ENCODE results near the gene CLDN8. TPM values are rescaled to one million over a fixed set of nuclear protein-coding genes. Genes with fewer than 3 reads are reported as not detected.

CLDN8 gene
- total RNA-seq, 1 donor from 2014 or later: not detected

GRCh38 chr21:30227633-30228404 is 11.9 kb upstream of the CLDN8 start:
- Mint-ChIP-seq H3K27ac (ENCODE audit: unreplicated experiment) (peak overlapping the region; percentile 76), H3K27me3 (ENCODE audit: unreplicated experiment) (no peaks in the 10 kb centered on the region), H3K4me3 (ENCODE audit: unreplicated experiment) (peak overlapping the region; percentile 23), H3K9me3 (ENCODE audit: unreplicated experiment) (peaks cover 12% of the 10 kb centered on the region), H3K4me1 (ENCODE audit: unreplicated experiment) (peaks cover 38% of the 10 kb centered on the region), H3K36me3 (ENCODE audit: unreplicated experiment) (no peaks in the 10 kb centered on the region)
- no peak for DNase-seq (ENCODE audit: extremely low spot score, unreplicated experiment)
- TF ChIP-seq CTCF (IDR thresholded peaks at IDR 0.05): no peak

GRCh38 chr21:30227128-30227527 is 11.2 kb upstream of the CLDN8 start:
- Mint-ChIP-seq H3K4me3 (ENCODE audit: unreplicated experiment) (peak overlapping the region; percentile 23), H3K27me3 (ENCODE audit: unreplicated experiment) (no peaks in the 10 kb centered on the region), H3K4me1 (ENCODE audit: unreplicated experiment) (peaks cover 36% of the 10 kb centered on the region), H3K9me3 (ENCODE audit: unreplicated experiment) (peaks cover 11% of the 10 kb centered on the region), H3K27ac (ENCODE audit: unreplicated experiment) (peak overlapping the region; percentile 76), H3K36me3 (ENCODE audit: unreplicated experiment) (no peaks in the 10 kb centered on the region)
- no peak for TF ChIP-seq CTCF (IDR thresholded peaks at IDR 0.05)
- DNase-seq (ENCODE audit: extremely low spot score, unreplicated experiment): no peak

- H3K27ac Mint-ChIP-seq (ENCODE audit: unreplicated experiment): no peak overlapping the region
- no peaks in the 10 kb centered on the region for H3K36me3 Mint-ChIP-seq (ENCODE audit: unreplicated experiment)
- no peaks in the 10 kb centered on the region for H3K9me3 Mint-ChIP-seq (ENCODE audit: unreplicated experiment)
- H3K27me3 Mint-ChIP-seq (ENCODE audit: unreplicated experiment): no peaks in the 10 kb centered on the region
- H3K4me3 Mint-ChIP-seq (ENCODE audit: unreplicated experiment): no peak overlapping the region
- peaks cover 22% of the 10 kb centered on the region for H3K4me1 Mint-ChIP-seq (ENCODE audit: unreplicated experiment)
- no peak for DNase-seq (ENCODE audit: extremely low spot score, unreplicated experiment)
- TF ChIP-seq CTCF (IDR thresholded peaks at IDR 0.05): no peak
These were observed 7.7 kb upstream of the CLDN8 start for GRCh38 chr21:30223596-30223995.

GRCh38 chr21:30222724-30223123 is 6.8 kb upstream of the CLDN8 start:
- Mint-ChIP-seq H3K9me3 (ENCODE audit: unreplicated experiment) (no peaks in the 10 kb centered on the region), H3K4me3 (ENCODE audit: unreplicated experiment) (no peak overlapping the region)

More at GRCh38 chr21:30222724-30223123, 6.8 kb upstream of the CLDN8 start:
- Mint-ChIP-seq H3K27me3 (ENCODE audit: unreplicated experiment) (no peaks in the 10 kb centered on the region), H3K27ac (ENCODE audit: unreplicated experiment) (no peak overlapping the region), H3K36me3 (ENCODE audit: unreplicated experiment) (no peaks in the 10 kb centered on the region), H3K4me1 (ENCODE audit: unreplicated experiment) (peaks cover 13% of the 10 kb centered on the region)
- no peak for DNase-seq (ENCODE audit: extremely low spot score, unreplicated experiment)
- no peak for TF ChIP-seq CTCF (IDR thresholded peaks at IDR 0.05)

All from osteocyte (in vitro differentiated cells).